IMR-90 (cell line): ENCODE results near the gene KLK11. TPM values are rescaled to one million over a fixed set of nuclear protein-coding genes. Genes with fewer than 3 reads are reported as not detected.

Experiments
- ATAC-seq: fragments of 200-7000 bp; cut with Tn5 transposase; 2 replicates; pipeline ENCODE4 v1.9.1; 2020; ENCODE audit warnings: low read depth, mild to moderate bottlenecking, moderate library complexity
- BruUV-seq: library from RNA; stranded (reverse); fragments of 400-500 nt; replicated peaks from 2 replicates; lab custom pipeline; 2021; lab: Mats Ljungman, UMichigan
- CTCF ChIA-PET: fragments of 300-600 bp; formaldehyde crosslinking; extraction: SDS; loops from one replicate; lab custom pipeline; 2021; ENCODE audit warnings: antibody characterized with exemption; lab: Yijun Ruan, JAX
- POLR2A ChIA-PET: fragments of 300-600 bp; sonication (Branson Sonifier 250); formaldehyde crosslinking; loops from one replicate; lab custom pipeline; 2022; ENCODE audit warnings: antibody characterized with exemption; ENCODE audit not compliant: unreplicated experiment; lab: Charles Lee
- DNase-seq: peaks from one replicate; pipeline ENCODE4 v3.0.0; 2013
- H2AFZ ChIP-seq: replicated peaks from 2 replicates; pipeline ENCODE3; 2013; ENCODE audit warnings: low read length, mild to moderate bottlenecking; ENCODE audit not compliant: poor library complexity
- H2AK5ac ChIP-seq: 2 replicates; pipeline ENCODE4 v1.6.1; 2013; ENCODE audit warnings: low read depth, low read length, inconsistent platforms
- H2AK9ac ChIP-seq: replicated peaks from 2 replicates; pipeline ENCODE3; 2013; ENCODE audit warnings: mild to moderate bottlenecking, low read depth, low read length, moderate library complexity; ENCODE audit not compliant: poor library complexity
- H2BK120ac ChIP-seq: 2 replicates; pipeline ENCODE4 v1.6.1; 2013; ENCODE audit warnings: low read depth, low read length, inconsistent platforms
- H2BK15ac ChIP-seq: 3 replicates; pipeline ENCODE4 v1.6.1; 2013; ENCODE audit warnings: low read depth, low read length, inconsistent platforms
- H2BK20ac ChIP-seq: 2 replicates; pipeline ENCODE4 v1.6.1; 2013; ENCODE audit warnings: low read depth, mild to moderate bottlenecking, inconsistent platforms, low read length, moderate library complexity
- H2BK5ac ChIP-seq: 2 replicates; pipeline ENCODE4 v1.6.1; 2013; ENCODE audit warnings: mild to moderate bottlenecking, low read depth, low read length, inconsistent platforms; ENCODE audit not compliant: poor library complexity, severe bottlenecking
- H3K14ac ChIP-seq: replicated peaks from 2 replicates; pipeline ENCODE4 v1.6.1; 2013; ENCODE audit warnings: low read depth, low read length, inconsistent platforms
- H3K18ac ChIP-seq: 2 replicates; pipeline ENCODE4 v1.6.1; 2013; ENCODE audit warnings: low read depth, low read length, control low read depth
- H3K23ac ChIP-seq: 2 replicates; pipeline ENCODE4 v1.6.1; 2013; ENCODE audit warnings: low read depth, low read length, inconsistent platforms
- H3K27ac ChIP-seq: 2 replicates; pipeline ENCODE4 v1.5.1; 2013; ENCODE audit warnings: mild to moderate bottlenecking, control low read depth, low read length; ENCODE audit not compliant: insufficient read depth
- H3K27me3 ChIP-seq: 2 replicates; pipeline ENCODE4 v1.6.1; 2013; ENCODE audit warnings: low read length; ENCODE audit not compliant: control insufficient read depth, insufficient read depth
- H3K36me3 ChIP-seq: 2 replicates; pipeline ENCODE4 v1.6.1; 2013; ENCODE audit warnings: low read length, mixed read lengths; ENCODE audit not compliant: control insufficient read depth, insufficient read depth
- H3K4ac ChIP-seq: 2 replicates; pipeline ENCODE4 v1.6.1; 2013; ENCODE audit warnings: low read depth, low read length, inconsistent platforms
- H3K4me1 ChIP-seq: 2 replicates; pipeline ENCODE4 v1.6.1; 2013; ENCODE audit warnings: low read length, mixed read lengths; ENCODE audit not compliant: control insufficient read depth, insufficient read depth
- H3K4me2 ChIP-seq: 2 replicates; pipeline ENCODE4 v1.6.1; 2013; ENCODE audit warnings: low read depth, mild to moderate bottlenecking, control low read depth, low read length, moderate library complexity
- H3K4me3 ChIP-seq: 2 replicates; pipeline ENCODE4 v1.5.1; 2013; ENCODE audit warnings: low read depth, mild to moderate bottlenecking, control low read depth, low read length, moderate library complexity; ENCODE audit not compliant: insufficient read depth
- H3K56ac ChIP-seq: 2 replicates; pipeline ENCODE4 v1.6.1; 2013; ENCODE audit warnings: low read length, inconsistent platforms; ENCODE audit not compliant: insufficient read depth; ENCODE audit errors: extremely low read depth
- H3K79me1 ChIP-seq, 2 experiments: 2 replicates each; pipeline ENCODE4 v1.6.1; 2013; ENCODE audit warnings: low read length in 2 of 2, inconsistent platforms in 1 of 2, low read depth in 1 of 2
- H3K9ac ChIP-seq: 2 replicates; pipeline ENCODE4 v1.6.1; 2013; ENCODE audit warnings: low read depth, low read length, control low read depth
- H3K9me1 ChIP-seq: 2 replicates; pipeline ENCODE4 v1.6.1; 2013; ENCODE audit warnings: low read length, inconsistent platforms; ENCODE audit not compliant: insufficient read depth
- H3K9me3 ChIP-seq: 2 replicates; pipeline ENCODE4 v1.6.1; 2013; ENCODE audit warnings: low read length; ENCODE audit not compliant: control insufficient read depth, insufficient read depth
- H4K20me1 ChIP-seq: 2 replicates; pipeline ENCODE4 v1.6.1; 2013; ENCODE audit warnings: low read length, inconsistent platforms; ENCODE audit not compliant: insufficient read depth
- H4K5ac ChIP-seq: 2 replicates; pipeline ENCODE4 v1.6.1; 2013; ENCODE audit warnings: mild to moderate bottlenecking, low read depth, low read length, control low read depth
- H4K8ac ChIP-seq, 2 experiments: 2 replicates each; pipeline ENCODE4 v1.6.1; 2013; ENCODE audit warnings: low read depth in 2 of 2, low read length in 2 of 2, control low read depth in 1 of 2, inconsistent platforms in 1 of 2
- H4K91ac ChIP-seq: 2 replicates; pipeline ENCODE4 v1.6.1; 2013; ENCODE audit warnings: low read depth, low read length, inconsistent platforms; ENCODE audit not compliant: insufficient read depth
- ELK1 ChIP-seq: fragments of 150-350 bp; IDR thresholded peaks from 2 replicates; pipeline ENCODE4 v1.6.1; 2016; ENCODE audit warnings: low read depth, mild to moderate bottlenecking, low read length, moderate library complexity, borderline replicate concordance
- WGBS, 2 experiments: methylation state at CpG; one replicate each; pipeline versions ENCODE4 v1.1.5 to v1.1.7; 2013; ENCODE audit warnings: missing lambda C conversion rate in 2 of 2; ENCODE audit not compliant: insufficient read length in 1 of 2; ENCODE audit errors: extremely low coverage in 2 of 2; 5-methylcytosine and 5-hydroxymethylcytosine counted together
- dilution Hi-C: fragments of 300-500 bp; cut with HindIII; formaldehyde crosslinking; loops from one replicate; pipeline ENCODE4 v1.14.3; 2018; ENCODE audit warnings: low sequenced_read_pairs; ENCODE audit not compliant: unreplicated experiment
- in situ Hi-C: fragments of 300-500 bp; cut with MboI; formaldehyde crosslinking; loops from 3 replicates; pipeline ENCODE4 v1.14.3; 2019; ENCODE audit warnings: low sequenced_read_pairs, inconsistent platforms, mixed read lengths
- intact Hi-C: fragments of 100-400 bp; cut with micrococcal nuclease; formaldehyde crosslinking; loops from 2 replicates; pipeline ENCODE4 v1.10.0; 2022
- polyA plus RNA-seq, 3 experiments: library from polyadenylated mRNA; depleted of rRNA; stranded (reverse); fragments of >200 nt; gene quantifications; 2 replicates each; pipeline ENCODE4 v1.2.3, GENCODE V29; 2012; ENCODE audit warnings: low replicate concordance in 1 of 3
- total RNA-seq: library from RNA; depleted of rRNA; stranded (reverse); fragments of >200 nt; gene quantifications from 2 replicates; pipeline ENCODE4 v1.2.3, GENCODE V29; 2012

Gene KLK11
- total and polyA plus RNA-seq, 2 of the 4 experiments (the other 2 are of a cell fraction): not detected

DNA sequence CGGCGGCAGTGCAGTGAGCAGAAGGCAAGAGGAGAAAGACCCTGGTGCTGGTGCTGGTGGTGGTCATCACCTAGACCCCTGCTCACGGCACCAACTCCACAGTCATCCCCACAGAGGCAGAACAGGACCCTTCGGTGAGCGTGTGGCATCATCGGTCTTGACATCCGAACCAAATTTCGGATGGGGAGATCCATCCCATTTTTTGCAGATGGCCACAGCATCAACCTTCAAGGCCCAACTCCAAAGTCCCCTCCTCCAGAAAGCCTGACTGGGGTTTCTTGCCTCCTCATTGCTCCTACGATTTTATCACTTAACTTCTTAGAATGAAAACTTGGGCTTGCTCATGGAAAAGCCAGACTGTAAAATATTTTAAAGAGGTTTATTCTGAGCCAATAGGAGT lies 17.1 kb upstream of the KLK11 start:
- H3K9ac ChIP-seq: no peak overlapping the region
- no peak overlapping the region for H3K23ac ChIP-seq
- no peak overlapping the region for H4K5ac ChIP-seq
- ChIA-PET CTCF (no interaction called here), POLR2A (no interaction called here)
- no peak overlapping the region for H3K56ac ChIP-seq
- H3K9me3 ChIP-seq: no peaks in the 10 kb centered on the region
- no peak overlapping the region for H4K91ac ChIP-seq
- H3K79me1 ChIP-seq: no peaks in the 10 kb centered on the region
- intact Hi-C loops: no loop called here
- dilution Hi-C loops: no loop called here
- no peaks in the 10 kb centered on the region for H3K27me3 ChIP-seq
- H3K4me3 ChIP-seq: no peak overlapping the region
- H3K4me1 ChIP-seq: no peaks in the 10 kb centered on the region
- H3K36me3 ChIP-seq: no peaks in the 10 kb centered on the region
- no peak overlapping the region for H2AFZ ChIP-seq
- no peak overlapping the region for H2BK5ac ChIP-seq
- H3K4me2 ChIP-seq: no peak overlapping the region
- no peak for DNase-seq
- H4K20me1 ChIP-seq: no peaks in the 10 kb centered on the region
- no peak overlapping the region for H3K27ac ChIP-seq
- H3K18ac ChIP-seq: no peak overlapping the region
- ATAC-seq: no peak
- H2BK15ac ChIP-seq: no peak overlapping the region
- no peak overlapping the region for H2AK5ac ChIP-seq
- H2BK120ac ChIP-seq: no peak overlapping the region
- TF ChIP-seq ELK1: no peak
- H2BK20ac ChIP-seq: no peak overlapping the region
- H3K14ac ChIP-seq: no peak overlapping the region
- no peak overlapping the region for H4K8ac ChIP-seq
- no TSS peak for BruUV-seq
- no peak overlapping the region for H3K4ac ChIP-seq
- no peak overlapping the region for H2AK9ac ChIP-seq
- H3K9me1 ChIP-seq: no peaks in the 10 kb centered on the region
- WGBS, 2 experiments: no CpG with 5 or more reads among the region's 9 CpGs
- in situ Hi-C loops: no loop called here
